Esophagus muscularis mucosa (tissue), 4 donors: Measurements from ENCODE around the gene C12orf42. TPM values are rescaled to one million over a fixed set of nuclear protein-coding genes. Genes with fewer than 3 reads are reported as not detected.

ENCODE experiments used
- DNase-seq: peaks from one replicate; pipeline ENCODE4 v3.0.0-alpha.2; 2017; ENCODE audit errors: extremely low spot score
- H3K27ac ChIP-seq, 4 donors: fragments of 200-600 bp; sonication (generic); replicated peaks in 1 of 4; 1 replicate in 3 of 4; 2 replicates in 1 of 4; pipeline ENCODE4 v1.5.1; 2016 to 2019; ENCODE audit warnings: mild to moderate bottlenecking in 1 of 4
- H3K27me3 ChIP-seq, 4 donors: fragments of 200-600 bp; sonication (generic); one replicate each; pipeline versions ENCODE4 v1.5.1 to v1.6.0; 2016 to 2019
- H3K36me3 ChIP-seq, 4 donors: fragments of 200-600 bp; sonication (generic); one replicate each; pipeline ENCODE4 v1.5.1; 2016 to 2019
- H3K4me1 ChIP-seq, 4 donors: fragments of 200-600 bp; sonication (generic); one replicate each; pipeline ENCODE4 v1.5.1; 2016 to 2019
- H3K4me3 ChIP-seq, 4 donors: fragments of 200-600 bp; sonication (generic); 1 replicate in 2 of 4; 2 replicates in 2 of 4; pipeline ENCODE4 v1.5.1; 2016 to 2019; ENCODE audit warnings: mild to moderate bottlenecking in 4 of 4, moderate library complexity in 1 of 4
- H3K9me3 ChIP-seq, 4 donors: fragments of 200-600 bp; sonication (generic); 1 replicate in 3 of 4; 2 replicates in 1 of 4; pipeline ENCODE4 v1.5.1; 2016 to 2019
- CTCF ChIP-seq, 3 experiments: fragments of 200-600 bp in 2 of 3; fragments of 450-650 bp in 1 of 3; sonication (generic) in 2 of 3; IDR thresholded peaks; one replicate each; pipeline ENCODE4 v1.5.1; 2017 to 2019; ENCODE audit warnings: antibody characterized with exemption in 3 of 3, mild to moderate bottlenecking in 2 of 3, moderate library complexity in 1 of 3
- EP300 ChIP-seq: sonication (generic); formaldehyde crosslinking; IDR thresholded peaks from one replicate; pipeline ENCODE4 v1.6.1; 2017; ENCODE audit warnings: antibody characterized with exemption
- POLR2A ChIP-seq: fragments of 450-650 bp; IDR thresholded peaks from one replicate; pipeline ENCODE4 v1.6.1; 2017; ENCODE audit warnings: antibody characterized with exemption, moderate library complexity, mild to moderate bottlenecking, low read depth
- POLR2AphosphoS5 ChIP-seq, 2 donors: sonication (generic); formaldehyde crosslinking; IDR thresholded peaks; one replicate each; pipeline ENCODE4 v1.6.1; 2017; ENCODE audit warnings: antibody characterized with exemption in 2 of 2
- WGBS: methylation state at CpG from one replicate; pipeline ENCODE4 v1.1.5; 2018; 5-methylcytosine and 5-hydroxymethylcytosine counted together
- intact Hi-C: fragments of 100-400 bp; cut with DNase I; formaldehyde crosslinking; loops from one replicate; pipeline ENCODE4 v1.15.1; 2023
- total RNA-seq, 4 donors: library from RNA; depleted of rRNA; stranded (reverse); fragments of >200 nt; gene quantifications; one replicate each; pipeline versions ENCODE4 v1.1.0 to v1.2.1, GENCODE V29; 2016

Gene C12orf42
- total RNA-seq, 4 donors from 2014 or later, result not detected

DNA sequence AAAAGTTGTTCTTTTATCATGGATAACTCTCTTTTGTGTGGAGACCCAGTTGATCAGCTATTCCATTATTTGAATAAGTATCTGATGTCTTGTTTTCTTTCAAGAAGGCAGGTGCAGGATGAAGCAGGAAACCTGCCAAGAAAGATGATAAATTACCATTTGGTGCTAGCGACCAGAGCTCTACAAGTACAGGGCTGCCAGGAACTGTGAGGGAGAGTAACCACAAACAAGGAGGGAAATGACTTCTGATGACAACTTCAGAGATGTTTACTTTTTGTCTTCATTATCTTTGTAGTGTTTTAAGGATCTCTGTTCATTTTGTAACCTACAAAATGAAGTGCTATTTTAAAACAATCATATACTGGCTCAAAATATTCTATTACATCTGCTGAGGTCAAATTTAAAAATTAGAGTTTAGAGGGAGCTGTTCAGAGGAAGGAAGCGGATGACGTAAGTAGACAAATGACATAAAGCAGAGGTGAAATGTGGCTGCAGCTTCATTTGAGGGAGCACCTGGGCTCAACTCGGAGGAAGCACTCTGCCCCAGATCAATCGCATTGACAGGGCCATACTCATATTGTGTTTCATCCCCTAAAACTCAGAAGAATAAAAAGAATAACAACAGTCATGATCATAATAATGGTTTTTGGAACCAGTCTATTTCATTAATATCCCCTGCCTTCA, 226.8 kb downstream of the C12orf42 start:
- no peaks in the 10 kb centered on the region for H3K36me3 ChIP-seq
- no peaks in the 10 kb centered on the region for H3K27me3 ChIP-seq
- 35% methylated on average over 5 of the region's 5 CpGs for WGBS
- no peak overlapping the region for H3K27ac ChIP-seq
- DNase-seq, result no peak
- H3K4me1 ChIP-seq, result no peaks in the 10 kb centered on the region
- no peak for TF ChIP-seq POLR2A
- no peak for TF ChIP-seq EP300
- TF ChIP-seq CTCF (IDR thresholded peaks at IDR 0.05), result no peak
- TF ChIP-seq POLR2AphosphoS5 (IDR thresholded peaks at IDR 0.05), result no peak
- no peaks in the 10 kb centered on the region for H3K9me3 ChIP-seq
- intact Hi-C loops, result no loop called here
- no peak overlapping the region for H3K4me3 ChIP-seq

DNA sequence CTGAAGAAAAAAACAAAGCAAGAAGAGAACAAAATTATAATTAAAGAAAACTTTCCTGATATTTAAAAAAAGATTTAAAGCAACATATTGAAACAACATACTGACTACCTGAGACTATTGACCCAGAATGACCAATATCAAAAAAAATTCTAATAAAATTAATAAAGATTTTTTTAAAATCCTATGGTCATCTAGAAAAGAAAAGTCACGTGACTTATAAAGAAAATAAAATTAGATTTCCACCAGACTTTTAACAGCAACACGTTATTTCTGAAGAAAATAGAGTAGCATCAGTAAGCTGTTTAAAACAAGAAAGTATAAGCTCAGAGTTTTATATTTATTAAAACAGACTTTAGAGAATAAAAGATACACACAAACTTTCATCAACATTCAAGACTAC, 238.0 kb downstream of the C12orf42 start:
- WGBS, result 78% methylated on average over 2 of the region's 2 CpGs
- no peaks in the 10 kb centered on the region for H3K4me1 ChIP-seq

More for the DNA sequence above, 238.0 kb downstream of the C12orf42 start:
- H3K27ac ChIP-seq, result no peak overlapping the region
- DNase-seq, result no peak
- no peak overlapping the region for H3K4me3 ChIP-seq
- H3K9me3 ChIP-seq, result no peaks in the 10 kb centered on the region
- no peaks in the 10 kb centered on the region for H3K27me3 ChIP-seq
- TF ChIP-seq POLR2AphosphoS5 (IDR thresholded peaks at IDR 0.05) (no peak), CTCF (IDR thresholded peaks at IDR 0.05) (no peak), EP300 (no peak)
- H3K36me3 ChIP-seq, result no peaks in the 10 kb centered on the region
- intact Hi-C loops, result no loop called here

Other genes with a start within 250 kb of the C12orf42 start
- under 1 TPM in 3 of 4 donors, not detected in 1; under 0.01 to 0.50 (median 0.29) TPM for gene STAB2, start 91.3 kb upstream of the C12orf42 start, total RNA-seq